Erythroblast (primary cell): ENCODE data around the gene RAB29.
"Not testable (repeated sequence)": the region's sequence is repeated elsewhere in the genome, so short reads cannot be mapped to it uniquely, and the experiment has no call there.

Source experiments
- DNase-seq, 2 experiments: peaks; one replicate each; lab custom pipeline; 2025; lab: John Stamatoyannopoulos, UW
- GATA1 ChIP-seq: IDR thresholded peaks from 2 replicates; pipeline ENCODE4 v1.6.1; 2011; ENCODE audit warnings: low read depth, mild to moderate bottlenecking, control low read depth, low read length, moderate library complexity
- POLR2A ChIP-seq: IDR thresholded peaks from 2 replicates; pipeline ENCODE4 v1.6.1; 2011; ENCODE audit warnings: mild to moderate bottlenecking, low read length

The RAB29 gene

GRCh38 chr1:205775015-205775716 is at the start of gene RAB29:
Gene RAB29 (minus strand): TSS chr1:205775482. CDS start chr1:205774956, 526 bp downstream.
- DNase-seq = peak; percentile 74 to 81

GRCh38 chr1:205824180-205824579 is 48.9 kb upstream of the RAB29 start:
- TF ChIP-seq GATA1 (no peak), POLR2A (no peak)
- DNase-seq = no peak

More at GRCh38 chr1:205775015-205775716, at the start of gene RAB29:
- TF ChIP-seq POLR2A (no peak), GATA1 (no peak)

GRCh38 chr1:205823260-205823659 is 48.0 kb upstream of the RAB29 start:
- not testable (repeated sequence) for DNase-seq

- TF ChIP-seq POLR2A (no peak), GATA1 (no peak)
- no peak for DNase-seq
Observed at GRCh38 chr1:205822397-205822796, 47.1 kb upstream of the RAB29 start.

GRCh38 chr1:205817988-205818387 is 42.7 kb upstream of the RAB29 start:
- TF ChIP-seq GATA1 (no peak), POLR2A (no peak)

GRCh38 chr1:205817364-205817763 is 42.1 kb upstream of the RAB29 start:
- TF ChIP-seq POLR2A (no peak), GATA1 (no peak)
- DNase-seq = no peak

More at GRCh38 chr1:205817988-205818387, 42.7 kb upstream of the RAB29 start:
- no peak for DNase-seq

- TF ChIP-seq POLR2A = no peak
- TF ChIP-seq GATA1 = no peak
- DNase-seq = no peak
Observed at GRCh38 chr1:205813755-205814058, 38.4 kb upstream of the RAB29 start.

GRCh38 chr1:205812878-205813754 is 37.8 kb upstream of the RAB29 start, which contains the start of gene SLC41A1:
Gene SLC41A1 (minus strand): TSS chr1:205813198. CDS start chr1:205810441, 2,757 bp downstream.
- DNase-seq = peak; percentile 93 to 95
- TF ChIP-seq GATA1 = no peak
- TF ChIP-seq POLR2A = peak; percentile 66

GRCh38 chr1:205812271-205812877 is 37.1 kb upstream of the RAB29 start:
- no peak for TF ChIP-seq POLR2A
- no peak for TF ChIP-seq GATA1
- peak; percentile 61 to 62 for DNase-seq

- DNase-seq = peak; percentile 86 to 92
- TF ChIP-seq POLR2A (peak; percentile 54), GATA1 (no peak)
Observed at GRCh38 chr1:205811660-205812059, 36.4 kb upstream of the RAB29 start.

GRCh38 chr1:205810448-205811157 is 35.3 kb upstream of the RAB29 start:
- no peak for TF ChIP-seq GATA1
- TF ChIP-seq POLR2A = no peak
- peak; percentile 52 to 67 for DNase-seq

GRCh38 chr1:205809942-205810345 is 34.7 kb upstream of the RAB29 start:
- DNase-seq = no peak
- TF ChIP-seq GATA1 (no peak), POLR2A (no peak)

GRCh38 chr1:205809469-205809868 is 34.2 kb upstream of the RAB29 start:
- no peak for DNase-seq
- TF ChIP-seq POLR2A = no peak
- TF ChIP-seq GATA1 = no peak

- TF ChIP-seq POLR2A = no peak
- TF ChIP-seq GATA1 = no peak
- DNase-seq = no peak
Observed at GRCh38 chr1:205805082-205805711, 29.9 kb upstream of the RAB29 start.
